HG02642 (cell line): ENCODE measurements around the gene STX1B.
A peak's percentile ranks its signal among the peaks of the same experiment; 100 is the strongest.

Experiments
- ATAC-seq: cut with Tn5 transposase; IDR thresholded peaks from one replicate; pipeline ENCODE4 v1.9.1; 2021; ENCODE audit warnings: mild to moderate bottlenecking; ENCODE audit not compliant: unreplicated experiment, poor library complexity

The STX1B gene

GRCh38 chr16:30980434-30980833 is 30.0 kb downstream of the STX1B start:
- ATAC-seq = no peak

GRCh38 chr16:30980023-30980371 is 30.4 kb downstream of the STX1B start:
- no peak for ATAC-seq

GRCh38 chr16:30979170-30980022 is 31.0 kb downstream of the STX1B start:
- no peak for ATAC-seq

- no peak for ATAC-seq
Observed at GRCh38 chr16:30977502-30977901, 32.9 kb downstream of the STX1B start.

GRCh38 chr16:30976486-30976885 is 34.0 kb downstream of the STX1B start:
- no peak for ATAC-seq

- no peak for ATAC-seq
Observed at GRCh38 chr16:30974348-30974747, 36.1 kb downstream of the STX1B start.

GRCh38 chr16:30972872-30973271 is 37.6 kb downstream of the STX1B start:
- ATAC-seq = no peak

- ATAC-seq = no peak
Observed at GRCh38 chr16:30971298-30971697, 39.1 kb downstream of the STX1B start.

- no peak for ATAC-seq
Observed at GRCh38 chr16:30969246-30969842, 41.1 kb downstream of the STX1B start.

GRCh38 chr16:30967795-30968194 is 42.6 kb downstream of the STX1B start:
- ATAC-seq = no peak

GRCh38 chr16:30966033-30966619 is 44.3 kb downstream of the STX1B start:
- no peak for ATAC-seq

- ATAC-seq = no peak
Observed at GRCh38 chr16:30965436-30965835, 45.0 kb downstream of the STX1B start.

GRCh38 chr16:30964574-30965226 is 45.7 kb downstream of the STX1B start:
- no peak for ATAC-seq

GRCh38 chr16:30963925-30964511 is 46.4 kb downstream of the STX1B start:
- ATAC-seq = no peak

GRCh38 chr16:30961384-30961783 is 49.1 kb downstream of the STX1B start:
- ATAC-seq = no peak

GRCh38 chr16:30958175-30959079 is 52.0 kb downstream of the STX1B start:
- ATAC-seq = peak; percentile 35

GRCh38 chr16:30957456-30958174 is 52.8 kb downstream of the STX1B start, which contains the start of gene SETD1A:
SETD1A (plus strand) TSS chr16:30957754; CDS start chr16:30958732, 978 bp downstream.
- ATAC-seq = peak; percentile 74

- ATAC-seq = peak; percentile 44
Observed at GRCh38 chr16:30956601-30957455, 53.6 kb downstream of the STX1B start.
